Measurements from ENCODE around the gene ANTXR1.

The ANTXR1 gene

DNA sequence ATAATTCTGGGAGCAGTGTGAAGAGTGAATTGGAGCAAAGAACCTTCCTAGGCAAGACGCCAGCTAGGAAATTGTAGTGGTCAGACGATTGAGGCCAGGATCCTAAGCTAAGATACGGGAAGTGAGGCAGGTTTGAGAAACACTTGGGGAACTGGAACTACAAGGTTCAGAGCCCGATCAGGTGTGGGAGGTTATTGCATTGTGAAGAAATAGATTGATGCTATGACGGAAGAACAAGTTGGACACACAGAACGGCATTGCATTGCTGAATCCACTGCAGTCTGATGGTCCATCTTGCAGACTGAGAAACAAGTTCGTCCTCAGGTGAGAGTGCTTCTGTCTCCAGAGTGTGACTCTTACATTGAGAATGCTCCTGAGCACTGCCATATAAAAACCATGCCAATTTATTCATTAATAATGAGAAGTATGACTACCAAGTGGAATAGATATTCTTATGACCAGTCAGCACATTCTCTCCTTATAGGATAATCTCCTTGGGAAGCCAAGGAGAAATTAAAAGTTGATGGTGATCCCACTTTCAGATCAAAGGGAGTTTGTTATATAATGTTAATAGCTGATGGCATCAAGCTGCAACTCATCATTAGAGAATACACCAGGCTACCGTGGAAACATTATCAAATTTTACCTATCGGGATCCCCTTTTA lies 30.9 kb downstream of the ANTXR1 start:
- Histone ChIP-seq H3K4me1 (ENCODE audit: control insufficient read depth, insufficient read depth, low read length) (no peaks in the 10 kb centered on the region), H3K9me3 (ENCODE audit: control insufficient read depth, insufficient read depth, low read length) (no peaks in the 10 kb centered on the region), H3K27me3 (ENCODE audit: control insufficient read depth, insufficient read depth, low read length) (no peaks in the 10 kb centered on the region), H3K36me3 (ENCODE audit: control insufficient read depth, insufficient read depth, low read length) (no peaks in the 10 kb centered on the region), H3K4me3 (ENCODE audit: low read depth, low read length) (no peak overlapping the region), H3K9ac (ENCODE audit: low read depth, low read length) (no peak overlapping the region)

DNA sequence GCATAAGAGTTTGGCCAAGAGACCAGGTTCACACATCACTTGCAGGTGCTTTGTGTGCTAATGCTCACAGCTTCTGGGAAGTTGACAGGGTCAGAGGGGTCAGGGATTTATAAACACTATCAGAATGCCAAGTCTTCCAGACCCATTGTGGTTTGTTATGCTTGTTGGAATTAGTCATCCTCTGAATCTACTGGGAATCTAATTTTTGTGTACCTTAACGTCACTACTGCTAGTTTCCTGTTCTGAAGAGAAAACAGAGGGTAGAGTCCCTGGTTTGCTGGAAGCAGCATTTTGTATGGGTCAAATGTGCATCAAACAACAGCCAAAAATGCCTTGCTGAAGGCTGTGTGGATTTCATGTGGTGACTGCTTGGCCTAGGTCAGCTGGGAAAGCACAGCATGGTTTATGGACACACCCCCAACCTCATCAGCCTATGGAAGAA lies 33.3 kb downstream of the ANTXR1 start:
- Histone ChIP-seq H3K4me3 (ENCODE audit: low read depth, low read length) (no peak overlapping the region), H3K36me3 (ENCODE audit: control insufficient read depth, insufficient read depth, low read length) (no peaks in the 10 kb centered on the region), H3K4me1 (ENCODE audit: control insufficient read depth, insufficient read depth, low read length) (no peaks in the 10 kb centered on the region), H3K9me3 (ENCODE audit: control insufficient read depth, insufficient read depth, low read length) (no peaks in the 10 kb centered on the region), H3K9ac (ENCODE audit: low read depth, low read length) (no peak overlapping the region), H3K27me3 (ENCODE audit: control insufficient read depth, insufficient read depth, low read length) (no peaks in the 10 kb centered on the region)

DNA sequence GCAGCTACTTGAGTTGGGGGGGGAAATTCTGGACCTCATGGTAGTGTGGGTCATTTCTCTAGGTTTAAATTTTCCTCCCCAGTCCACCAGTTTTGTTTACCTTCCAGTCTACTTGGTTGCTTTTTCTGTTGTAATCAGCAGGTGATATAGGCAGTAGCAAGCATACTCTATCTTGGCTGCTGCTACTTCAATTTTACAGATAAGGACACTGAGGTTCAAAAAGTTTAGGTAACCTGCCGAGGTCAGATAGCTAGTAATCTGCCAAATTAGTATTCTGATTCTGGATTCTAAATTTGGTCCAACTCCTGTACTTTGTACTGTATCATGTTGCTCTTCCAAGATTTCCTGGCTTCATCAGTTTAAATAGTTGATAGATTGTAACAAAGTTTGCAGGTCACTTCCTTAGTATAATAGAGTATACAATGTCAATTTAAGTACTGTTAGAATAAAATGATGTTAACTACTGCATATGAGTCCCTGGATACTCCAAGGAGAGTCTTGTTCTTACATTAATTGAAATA lies 34.7 kb downstream of the ANTXR1 start:
- Histone ChIP-seq H3K4me1 (ENCODE audit: control insufficient read depth, insufficient read depth, low read length) (no peaks in the 10 kb centered on the region), H3K9ac (ENCODE audit: low read depth, low read length) (no peak overlapping the region), H3K36me3 (ENCODE audit: control insufficient read depth, insufficient read depth, low read length) (no peaks in the 10 kb centered on the region), H3K4me3 (ENCODE audit: low read depth, low read length) (no peak overlapping the region), H3K27me3 (ENCODE audit: control insufficient read depth, insufficient read depth, low read length) (no peaks in the 10 kb centered on the region), H3K9me3 (ENCODE audit: control insufficient read depth, insufficient read depth, low read length) (no peaks in the 10 kb centered on the region)

DNA sequence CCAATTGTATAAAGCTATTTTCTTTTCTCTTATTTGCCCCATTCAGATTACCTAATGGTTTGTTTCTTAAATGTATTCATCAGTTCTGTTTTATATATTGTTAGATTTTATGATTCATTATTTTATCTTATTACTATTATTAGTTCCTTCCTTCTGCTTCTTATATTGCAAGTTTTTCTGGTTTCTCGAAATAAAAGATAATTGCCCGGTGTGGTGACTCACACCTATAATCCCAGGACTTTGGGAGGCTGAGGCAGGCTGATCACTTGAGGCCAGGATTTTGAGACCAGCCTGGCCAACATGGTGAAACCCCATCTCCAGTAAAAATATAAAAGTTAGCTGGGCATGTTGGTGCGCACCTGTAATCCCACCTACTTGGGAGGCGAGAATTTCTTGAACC lies 37.8 kb downstream of the ANTXR1 start:
- no peaks in the 10 kb centered on the region for H3K27me3 ChIP-seq (ENCODE audit: control insufficient read depth, insufficient read depth, low read length)
- no peaks in the 10 kb centered on the region for H3K36me3 ChIP-seq (ENCODE audit: control insufficient read depth, insufficient read depth, low read length)
- H3K9me3 ChIP-seq (ENCODE audit: control insufficient read depth, insufficient read depth, low read length): no peaks in the 10 kb centered on the region

DNA sequence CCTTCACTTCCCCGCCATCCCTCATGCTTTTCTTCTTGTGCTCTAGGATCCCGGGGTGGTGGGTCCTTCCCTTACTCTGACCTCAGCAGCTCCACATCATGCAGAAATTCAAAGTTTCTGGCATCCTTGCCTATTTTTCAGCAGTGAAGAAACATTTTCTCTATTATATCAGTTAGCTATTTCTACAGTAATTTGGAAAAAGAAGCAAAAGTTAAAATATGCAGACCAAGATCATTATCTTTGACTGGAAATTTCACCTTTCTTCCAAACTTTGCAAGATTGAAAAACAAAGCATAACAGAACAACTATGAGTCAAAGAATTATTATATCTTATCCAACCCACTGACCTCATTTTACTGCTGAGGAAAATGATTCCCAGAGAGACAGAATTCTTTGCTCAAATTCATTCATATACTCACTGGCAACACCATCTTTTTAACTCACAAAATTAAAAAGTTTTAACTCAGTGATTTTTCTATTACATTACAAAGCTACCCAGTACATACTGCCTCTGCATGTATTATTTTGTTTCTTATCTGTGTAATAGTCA lies 40.5 kb downstream of the ANTXR1 start:
- Histone ChIP-seq H3K36me3 (ENCODE audit: control insufficient read depth, insufficient read depth, low read length) (no peaks in the 10 kb centered on the region), H3K4me1 (ENCODE audit: control insufficient read depth, insufficient read depth, low read length) (no peaks in the 10 kb centered on the region), H3K4me3 (ENCODE audit: low read depth, low read length) (no peak overlapping the region), H3K9ac (ENCODE audit: low read depth, low read length) (no peak overlapping the region), H3K9me3 (ENCODE audit: control insufficient read depth, insufficient read depth, low read length) (no peaks in the 10 kb centered on the region), H3K27me3 (ENCODE audit: control insufficient read depth, insufficient read depth, low read length) (no peaks in the 10 kb centered on the region)

More for the DNA sequence above, 37.8 kb downstream of the ANTXR1 start:
- H3K9ac ChIP-seq (ENCODE audit: low read depth, low read length): no peak overlapping the region
- no peak overlapping the region for H3K4me3 ChIP-seq (ENCODE audit: low read depth, low read length)
- H3K4me1 ChIP-seq (ENCODE audit: control insufficient read depth, insufficient read depth, low read length): no peaks in the 10 kb centered on the region

DNA sequence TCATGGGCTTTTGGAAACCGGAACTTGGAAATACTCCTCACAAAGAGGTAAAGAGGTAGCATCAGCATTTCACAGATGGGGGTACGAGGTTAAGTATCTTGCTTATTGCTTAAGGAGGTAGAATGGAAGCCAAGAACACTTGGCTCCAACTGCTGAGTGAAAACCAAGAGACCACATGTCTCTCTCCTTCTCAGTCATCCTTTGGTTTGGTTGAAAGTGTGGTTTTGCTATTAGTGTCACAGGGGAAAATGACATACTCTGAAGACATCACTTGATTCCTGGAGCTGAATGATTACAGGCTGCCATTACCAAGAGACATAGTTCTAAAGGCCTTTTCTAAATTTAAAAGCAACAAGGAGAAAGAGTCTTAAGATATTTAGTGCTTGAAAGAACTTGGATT lies 41.5 kb downstream of the ANTXR1 start:
- no peaks in the 10 kb centered on the region for H3K9me3 ChIP-seq (ENCODE audit: control insufficient read depth, insufficient read depth, low read length)
- H3K36me3 ChIP-seq (ENCODE audit: control insufficient read depth, insufficient read depth, low read length): no peaks in the 10 kb centered on the region
- no peak overlapping the region for H3K9ac ChIP-seq (ENCODE audit: low read depth, low read length)
- no peaks in the 10 kb centered on the region for H3K27me3 ChIP-seq (ENCODE audit: control insufficient read depth, insufficient read depth, low read length)
- no peak overlapping the region for H3K4me3 ChIP-seq (ENCODE audit: low read depth, low read length)
- H3K4me1 ChIP-seq (ENCODE audit: control insufficient read depth, insufficient read depth, low read length): no peaks in the 10 kb centered on the region

DNA sequence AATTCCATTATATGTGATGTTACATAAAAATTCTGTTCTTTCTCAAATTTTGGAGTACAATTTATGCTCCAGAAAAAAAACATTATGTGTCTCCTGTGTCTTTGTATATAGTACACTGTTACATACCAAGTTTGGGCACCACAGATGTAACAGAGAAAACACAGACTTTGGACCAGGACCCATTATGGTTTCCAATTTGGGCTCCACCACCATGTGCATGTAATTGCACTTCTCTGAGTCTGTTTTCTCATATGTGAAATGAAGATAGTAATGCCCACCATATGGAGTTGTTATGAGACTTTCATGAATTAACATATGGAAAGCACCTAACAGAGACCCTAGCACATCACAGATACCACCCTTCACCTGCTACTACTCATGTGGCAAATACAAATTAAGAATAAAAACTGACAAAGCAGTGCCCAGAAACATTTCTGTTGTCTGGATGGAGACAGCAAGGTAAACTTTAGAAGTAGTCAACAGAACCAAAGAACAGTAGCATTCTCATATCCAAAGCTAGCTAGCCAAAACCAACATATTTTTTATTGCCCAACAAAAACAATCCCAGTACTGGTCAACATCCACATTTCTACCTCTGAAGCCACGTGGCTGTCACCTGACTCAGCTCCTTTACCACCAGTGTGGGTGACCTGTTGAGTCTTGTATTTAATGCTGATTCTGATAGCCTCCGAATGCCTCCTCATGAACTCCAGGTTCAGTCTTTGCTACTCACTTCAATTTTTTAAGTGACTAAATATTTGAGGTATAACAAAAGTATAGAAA lies 42.9 kb downstream of the ANTXR1 start:
- Histone ChIP-seq H3K36me3 (ENCODE audit: control insufficient read depth, insufficient read depth, low read length) (no peaks in the 10 kb centered on the region), H3K4me3 (ENCODE audit: low read depth, low read length) (no peak overlapping the region), H3K9me3 (ENCODE audit: control insufficient read depth, insufficient read depth, low read length) (no peaks in the 10 kb centered on the region), H3K27me3 (ENCODE audit: control insufficient read depth, insufficient read depth, low read length) (no peaks in the 10 kb centered on the region), H3K4me1 (ENCODE audit: control insufficient read depth, insufficient read depth, low read length) (no peaks in the 10 kb centered on the region), H3K9ac (ENCODE audit: low read depth, low read length) (no peak overlapping the region)

DNA sequence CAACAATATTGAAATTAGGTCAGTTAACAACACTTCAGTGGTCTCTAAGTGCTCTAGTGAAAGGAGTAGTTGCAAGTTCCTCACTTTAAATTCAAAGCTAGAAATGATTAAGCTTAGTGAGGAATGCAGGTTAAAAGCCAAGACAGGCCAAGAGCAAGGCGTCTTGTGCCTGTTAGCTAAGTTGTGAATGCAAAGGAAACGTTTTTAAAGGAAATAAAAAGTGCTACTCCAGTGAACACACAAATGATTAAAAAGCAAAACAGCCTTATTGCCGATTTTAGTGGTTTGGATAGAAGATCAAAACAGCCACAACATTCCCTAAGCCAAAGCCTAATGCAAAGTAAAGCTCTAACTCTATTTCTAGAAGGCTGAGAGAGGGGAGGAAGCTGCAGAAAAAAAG lies 44.7 kb downstream of the ANTXR1 start:
- H3K4me3 ChIP-seq (ENCODE audit: low read depth, low read length): no peak overlapping the region
- no peak overlapping the region for H3K9ac ChIP-seq (ENCODE audit: low read depth, low read length)
- H3K9me3 ChIP-seq (ENCODE audit: control insufficient read depth, insufficient read depth, low read length): no peaks in the 10 kb centered on the region
- H3K4me1 ChIP-seq (ENCODE audit: control insufficient read depth, insufficient read depth, low read length): no peaks in the 10 kb centered on the region
- H3K36me3 ChIP-seq (ENCODE audit: control insufficient read depth, insufficient read depth, low read length): no peaks in the 10 kb centered on the region
- no peaks in the 10 kb centered on the region for H3K27me3 ChIP-seq (ENCODE audit: control insufficient read depth, insufficient read depth, low read length)

DNA sequence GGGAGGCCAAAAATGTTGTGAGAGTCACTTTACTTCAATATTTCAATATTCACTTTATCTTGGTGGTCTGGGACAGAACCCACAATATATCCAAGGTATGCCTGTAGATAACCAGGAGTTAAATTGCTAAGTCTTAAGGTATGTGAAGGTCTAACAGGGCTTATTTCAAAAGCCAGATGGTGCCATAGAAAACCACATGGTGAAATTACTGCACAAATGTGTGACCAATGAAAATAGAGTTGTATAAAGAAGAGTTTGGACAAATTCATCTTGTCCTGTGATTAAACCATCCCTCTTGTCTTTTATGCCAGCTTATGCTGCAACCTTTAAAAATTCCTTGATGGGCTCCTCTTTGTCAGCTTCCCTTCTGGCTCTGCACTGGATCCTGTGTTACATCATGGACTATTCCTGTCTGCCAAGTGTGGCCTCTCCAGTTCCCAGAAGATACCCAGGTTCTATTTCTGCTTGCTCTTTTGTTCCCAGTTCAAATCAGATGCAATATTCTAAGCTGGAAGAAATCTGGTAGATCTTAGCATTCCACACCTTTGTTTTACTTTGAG lies 46.8 kb downstream of the ANTXR1 start:
- no peaks in the 10 kb centered on the region for H3K4me1 ChIP-seq (ENCODE audit: control insufficient read depth, insufficient read depth, low read length)
- no peaks in the 10 kb centered on the region for H3K27me3 ChIP-seq (ENCODE audit: control insufficient read depth, insufficient read depth, low read length)

DNA sequence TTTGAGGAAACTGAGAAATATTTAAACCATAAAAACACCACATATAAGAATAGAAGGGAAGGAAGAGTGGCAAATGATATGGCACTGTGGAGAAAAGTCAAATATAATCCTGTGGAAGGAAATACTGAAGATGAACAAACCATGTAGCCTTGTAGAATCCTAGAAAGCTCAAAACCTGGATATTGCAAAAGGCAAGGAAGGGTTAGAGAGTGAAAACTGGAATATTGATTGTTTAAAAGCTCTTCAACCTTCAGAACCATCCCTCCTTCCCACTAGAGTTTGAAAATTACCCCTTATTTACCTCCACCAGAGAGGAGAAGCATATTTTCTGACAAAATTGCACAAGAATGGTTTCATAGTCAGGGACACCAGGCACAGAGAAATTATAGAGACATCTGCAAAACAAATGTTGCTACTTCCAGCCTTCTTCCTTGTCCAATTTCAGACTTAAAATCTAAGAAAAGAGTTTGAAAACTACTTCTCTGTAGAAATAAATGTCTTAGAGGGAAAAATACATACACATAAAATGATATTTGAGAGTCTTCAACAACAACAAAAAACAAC lies 48.0 kb downstream of the ANTXR1 start:
- Histone ChIP-seq H3K9me3 (ENCODE audit: control insufficient read depth, insufficient read depth, low read length) (no peaks in the 10 kb centered on the region), H3K4me3 (ENCODE audit: low read depth, low read length) (no peak overlapping the region), H3K4me1 (ENCODE audit: control insufficient read depth, insufficient read depth, low read length) (no peaks in the 10 kb centered on the region), H3K27me3 (ENCODE audit: control insufficient read depth, insufficient read depth, low read length) (no peaks in the 10 kb centered on the region), H3K9ac (ENCODE audit: low read depth, low read length) (no peak overlapping the region), H3K36me3 (ENCODE audit: control insufficient read depth, insufficient read depth, low read length) (no peaks in the 10 kb centered on the region)

More for the DNA sequence above, 46.8 kb downstream of the ANTXR1 start:
- Histone ChIP-seq H3K9me3 (ENCODE audit: control insufficient read depth, insufficient read depth, low read length) (no peaks in the 10 kb centered on the region), H3K9ac (ENCODE audit: low read depth, low read length) (no peak overlapping the region), H3K4me3 (ENCODE audit: low read depth, low read length) (no peak overlapping the region), H3K36me3 (ENCODE audit: control insufficient read depth, insufficient read depth, low read length) (no peaks in the 10 kb centered on the region)

DNA sequence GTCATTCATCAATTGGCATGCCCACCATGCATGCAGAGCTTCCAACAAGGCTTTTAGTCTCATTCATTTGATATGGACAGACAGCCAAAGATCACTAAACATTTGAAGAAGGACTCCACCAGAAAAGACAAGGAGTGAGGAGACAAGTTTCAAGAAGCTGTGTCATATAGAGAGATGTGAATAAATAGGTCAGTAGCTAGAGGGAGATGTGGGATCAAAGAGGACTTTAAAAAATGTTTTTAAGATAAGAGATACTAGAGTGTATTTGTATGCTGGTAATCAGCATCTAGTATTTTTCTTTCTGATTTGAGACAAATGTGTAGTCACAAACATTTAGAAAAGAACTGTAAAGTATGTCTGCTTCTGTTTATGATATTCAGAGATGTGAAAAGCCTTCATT lies 48.5 kb downstream of the ANTXR1 start:
- Histone ChIP-seq H3K4me1 (ENCODE audit: control insufficient read depth, insufficient read depth, low read length) (no peaks in the 10 kb centered on the region), H3K27me3 (ENCODE audit: control insufficient read depth, insufficient read depth, low read length) (no peaks in the 10 kb centered on the region), H3K36me3 (ENCODE audit: control insufficient read depth, insufficient read depth, low read length) (no peaks in the 10 kb centered on the region), H3K9me3 (ENCODE audit: control insufficient read depth, insufficient read depth, low read length) (no peaks in the 10 kb centered on the region), H3K9ac (ENCODE audit: low read depth, low read length) (no peak overlapping the region), H3K4me3 (ENCODE audit: low read depth, low read length) (no peak overlapping the region)

All from iPS-15b (cell line).